Neuronal stem cell (in vitro differentiated cells): ENCODE data around the gene DNAAF8.

Experiments used
- DNase-seq: peaks from one replicate; pipeline ENCODE4 v3.0.0-alpha.2; 2013; ENCODE audit warnings: low spot score
- H2AFZ ChIP-seq: one replicate; pipeline ENCODE4 v1.6.1; 2013; ENCODE audit warnings: mild to moderate bottlenecking, low read length, inconsistent platforms
- H2AK5ac ChIP-seq: 2 replicates; pipeline ENCODE4 v1.6.1; 2013; ENCODE audit warnings: low read depth, mild to moderate bottlenecking, inconsistent platforms, low read length, moderate library complexity, mixed read lengths
- H2BK120ac ChIP-seq: 2 replicates; pipeline ENCODE4 v1.6.1; 2013; ENCODE audit warnings: low read depth, mild to moderate bottlenecking, inconsistent platforms, low read length, moderate library complexity, mixed read lengths
- H2BK12ac ChIP-seq: one replicate; pipeline ENCODE4 v1.6.1; 2013; ENCODE audit warnings: low read length, inconsistent platforms
- H2BK15ac ChIP-seq: 2 replicates; pipeline ENCODE4 v1.6.1; 2013; ENCODE audit warnings: mild to moderate bottlenecking, low read length, inconsistent platforms, mixed read lengths
- H2BK5ac ChIP-seq: one replicate; pipeline ENCODE4 v1.6.1; 2013; ENCODE audit warnings: inconsistent platforms, mild to moderate bottlenecking, low read length, moderate library complexity
- H3K14ac ChIP-seq: one replicate; pipeline ENCODE4 v1.6.1; 2013; ENCODE audit warnings: low read length, inconsistent platforms
- H3K18ac ChIP-seq: 2 replicates; pipeline ENCODE4 v1.6.1; 2013; ENCODE audit warnings: low read length, inconsistent platforms
- H3K23ac ChIP-seq: 2 replicates; pipeline ENCODE4 v1.6.1; 2013; ENCODE audit warnings: low read depth, mild to moderate bottlenecking, mixed read lengths, low read length, inconsistent platforms; ENCODE audit not compliant: poor library complexity
- H3K27ac ChIP-seq: replicated peaks from 3 replicates; pipeline ENCODE4 v1.5.1; 2013; ENCODE audit warnings: low read length, inconsistent platforms
- H3K27me3 ChIP-seq, 3 experiments: 2 replicates each; pipeline ENCODE4 v1.6.1; 2013; ENCODE audit warnings: low read length in 3 of 3, mild to moderate bottlenecking in 2 of 3, inconsistent platforms in 1 of 3, low read depth in 1 of 3, mixed read lengths in 1 of 3, moderate library complexity in 1 of 3; ENCODE audit not compliant: control insufficient read depth in 3 of 3, insufficient read depth in 3 of 3
- H3K36me3 ChIP-seq, 2 donors: replicated peaks in 1 of 2; 2 replicates each; pipeline ENCODE4 v1.6.1; 2013; ENCODE audit warnings: low read length in 2 of 2; ENCODE audit not compliant: control insufficient read depth in 2 of 2, insufficient read depth in 2 of 2
- H3K4ac ChIP-seq: 2 replicates; pipeline ENCODE4 v1.6.1; 2013; ENCODE audit warnings: inconsistent platforms, mild to moderate bottlenecking, low read length, moderate library complexity
- H3K4me1 ChIP-seq, 2 donors: 1 replicate in 1 of 2; 2 replicates in 1 of 2; pipeline ENCODE4 v1.6.1; 2013; ENCODE audit warnings: low read length in 2 of 2, low read depth in 1 of 2; ENCODE audit not compliant: control insufficient read depth in 2 of 2, insufficient read depth in 1 of 2
- H3K4me2 ChIP-seq: one replicate; pipeline ENCODE4 v1.6.1; 2013; ENCODE audit warnings: mild to moderate bottlenecking, low read length, inconsistent platforms; ENCODE audit not compliant: insufficient read depth, poor library complexity, severe bottlenecking
- H3K4me3 ChIP-seq, 2 donors: 2 replicates each; pipeline ENCODE4 v1.5.1; 2013; ENCODE audit warnings: low read length in 2 of 2, mild to moderate bottlenecking in 2 of 2, inconsistent platforms in 1 of 2, moderate library complexity in 1 of 2
- H3K79me1 ChIP-seq: one replicate; pipeline ENCODE4 v1.6.1; 2013; ENCODE audit warnings: low read depth, mild to moderate bottlenecking, inconsistent platforms, low read length, moderate library complexity
- H3K9ac ChIP-seq: one replicate; pipeline ENCODE4 v1.6.1; 2013; ENCODE audit warnings: mild to moderate bottlenecking, low read depth, low read length, inconsistent platforms; ENCODE audit not compliant: poor library complexity
- H3K9me3 ChIP-seq, 2 donors: replicated peaks in 1 of 2; 2 replicates each; pipeline versions ENCODE3 to v1.6.1; 2013; ENCODE audit warnings: low read length in 2 of 2, mild to moderate bottlenecking in 2 of 2, inconsistent platforms in 1 of 2, low read depth in 1 of 2, mixed read lengths in 1 of 2, moderate library complexity in 1 of 2; ENCODE audit not compliant: control insufficient read depth in 2 of 2, insufficient read depth in 1 of 2
- H4K8ac ChIP-seq: one replicate; pipeline ENCODE4 v1.6.1; 2013; ENCODE audit warnings: low read depth, mild to moderate bottlenecking, inconsistent platforms, low read length, moderate library complexity
- H4K91ac ChIP-seq: one replicate; pipeline ENCODE4 v1.6.1; 2013; ENCODE audit warnings: low read length, low read depth, mild to moderate bottlenecking, inconsistent platforms; ENCODE audit not compliant: poor library complexity
- WGBS, 2 donors: extraction: QIAGEN DNeasy Blood & Tissue Kit; methylation state at CpG; one replicate each; pipeline ENCODE4 v1.1.7; 2013; ENCODE audit warnings: missing lambda C conversion rate in 2 of 2, mixed read lengths in 1 of 2; ENCODE audit not compliant: insufficient read length in 2 of 2, insufficient replicate concordance in 1 of 2; ENCODE audit errors: extremely low coverage in 2 of 2; 5-methylcytosine and 5-hydroxymethylcytosine counted together

The DNAAF8 gene

DNA sequence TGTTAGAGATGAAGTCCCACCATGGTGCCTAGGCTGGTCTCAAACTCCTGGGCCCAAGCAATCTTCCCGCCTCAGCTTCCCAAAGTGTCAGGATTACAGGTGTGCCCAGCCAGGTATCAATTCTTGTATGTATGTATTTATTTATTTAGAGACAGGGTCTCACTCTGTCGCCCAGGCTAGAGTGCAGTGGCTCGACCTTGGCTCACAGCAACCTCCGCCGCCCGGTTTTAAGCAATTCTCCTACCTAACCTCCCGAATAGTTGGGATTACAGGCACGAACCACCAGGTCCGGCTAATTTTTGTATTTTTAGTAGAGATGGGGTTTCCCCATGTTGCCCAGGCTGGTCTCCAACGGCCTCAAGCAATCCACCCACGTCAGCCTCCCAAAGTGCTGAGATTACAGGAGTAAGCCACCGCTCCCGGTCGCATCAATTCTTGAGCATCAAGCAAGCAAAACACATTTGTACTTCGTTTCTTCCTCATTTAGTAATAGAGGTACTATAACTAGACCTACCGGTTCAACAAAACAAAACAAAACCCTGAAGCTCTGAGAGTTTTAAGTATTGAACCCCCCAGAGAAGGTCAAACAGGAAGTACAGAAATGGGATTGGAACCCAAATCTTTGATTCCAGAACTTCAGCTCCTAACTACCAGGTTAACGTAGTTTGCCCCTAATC is 33.7 kb downstream of the DNAAF8 start:
- Histone ChIP-seq H3K27me3 (no peaks in the 10 kb centered on the region), H3K4me1 (peaks cover 4 to 6% of the 10 kb centered on the region in 2 donors), H3K4me3 (peak overlapping the region; percentile 49 to 79), H3K27ac (peak overlapping the region; percentile 32), H3K36me3 (peaks cover 7 to 26% of the 10 kb centered on the region in 2 donors), H2BK12ac (no peak overlapping the region), H4K91ac (no peak overlapping the region), H2BK120ac (no peak overlapping the region), H3K9ac (no peak overlapping the region), H3K23ac (no peak overlapping the region), H2AFZ (peak overlapping the region; percentile 96), H3K4me2 (peak overlapping the region; percentile 63), H2AK5ac (no peak overlapping the region), H3K14ac (no peak overlapping the region), H3K4ac (no peak overlapping the region), H4K8ac (no peak overlapping the region), H2BK15ac (no peak overlapping the region), H3K9me3 (no peaks in the 10 kb centered on the region), H2BK5ac (no peak overlapping the region), H3K18ac (no peak overlapping the region), H3K79me1 (no peaks in the 10 kb centered on the region)
- WGBS, 2 donors: no CpG with 5 or more reads among the region's 17 CpGs
- no peak for DNase-seq

GRCh38 chr16:4768549-4769305 is 34.4 kb downstream of the DNAAF8 start:
- Histone ChIP-seq H3K4me1 (peaks cover 4 to 6% of the 10 kb centered on the region in 2 donors), H2BK5ac (no peak overlapping the region), H2BK120ac (no peak overlapping the region), H3K14ac (no peak overlapping the region), H2BK15ac (no peak overlapping the region), H3K79me1 (no peaks in the 10 kb centered on the region), H3K4ac (no peak overlapping the region), H3K27me3 (no peaks in the 10 kb centered on the region), H3K9ac (no peak overlapping the region), H3K36me3 (peaks cover 4 to 19% of the 10 kb centered on the region in 2 donors), H2AK5ac (peak overlapping the region; percentile 2), H3K4me2 (peak overlapping the region; percentile 81), H3K9me3 (no peaks in the 10 kb centered on the region), H4K91ac (no peak overlapping the region), H4K8ac (no peak overlapping the region), H2BK12ac (no peak overlapping the region), H3K18ac (peak overlapping the region; percentile 49), H2AFZ (peak overlapping the region; percentile 96), H3K4me3 (peak overlapping the region; percentile 49 to 79), H3K27ac (peak overlapping the region; percentile 32), H3K23ac (no peak overlapping the region)
- WGBS, 2 donors: no CpG with 5 or more reads among the region's 48 CpGs
- peak; percentile 96 for DNase-seq

DNA sequence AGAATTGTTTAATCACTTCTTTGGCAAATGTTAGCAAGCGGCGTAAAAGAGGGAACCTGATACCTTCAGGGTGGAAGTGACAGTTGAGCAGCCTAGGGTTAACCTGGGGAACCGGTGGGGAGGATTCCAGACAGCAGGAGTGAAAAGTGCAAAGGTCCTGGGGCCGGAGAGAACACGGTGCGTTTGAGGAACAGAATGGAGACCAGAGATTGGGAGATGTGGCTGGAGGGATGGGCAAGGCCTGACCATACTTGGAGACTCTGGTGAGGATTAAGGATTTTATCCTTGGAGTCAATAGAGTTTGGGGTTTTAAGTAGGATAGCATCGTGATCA is 34.9 kb downstream of the DNAAF8 start:
- Histone ChIP-seq H3K4me3 (peak overlapping the region in 1 of 2 donors; percentile 78), H3K18ac (no peak overlapping the region), H3K23ac (no peak overlapping the region), H2BK120ac (no peak overlapping the region), H3K36me3 (peaks cover 3 to 14% of the 10 kb centered on the region in 2 donors), H4K91ac (no peak overlapping the region), H2AFZ (peak overlapping the region; percentile 96), H3K14ac (no peak overlapping the region), H3K4ac (no peak overlapping the region), H3K9ac (no peak overlapping the region), H2BK5ac (no peak overlapping the region), H4K8ac (no peak overlapping the region), H3K4me1 (peaks cover 6% of the 10 kb centered on the region in 2 donors), H2AK5ac (peak overlapping the region; percentile 2), H3K27ac (no peak overlapping the region), H2BK15ac (no peak overlapping the region), H3K79me1 (no peaks in the 10 kb centered on the region), H3K9me3 (no peaks in the 10 kb centered on the region), H3K27me3 (no peaks in the 10 kb centered on the region), H3K4me2 (no peak overlapping the region), H2BK12ac (no peak overlapping the region)
- WGBS, 2 donors: no CpG with 5 or more reads among the region's 7 CpGs
- DNase-seq: no peak

- Histone ChIP-seq H3K4me1 (peaks cover 3 to 4% of the 10 kb centered on the region in 2 donors), H2AFZ (peak overlapping the region; percentile 27), H3K79me1 (no peaks in the 10 kb centered on the region), H2BK12ac (peak overlapping the region; percentile 84), H3K27me3 (no peaks in the 10 kb centered on the region), H4K91ac (no peak overlapping the region), H3K36me3 (no peaks in the 10 kb centered on the region), H4K8ac (no peak overlapping the region), H2BK5ac (no peak overlapping the region), H2BK120ac (no peak overlapping the region), H3K4ac (no peak overlapping the region), H3K4me3 (no peak overlapping the region), H3K18ac (no peak overlapping the region), H3K27ac (no peak overlapping the region), H3K23ac (no peak overlapping the region), H2AK5ac (no peak overlapping the region), H2BK15ac (no peak overlapping the region), H3K14ac (no peak overlapping the region), H3K9me3 (no peaks in the 10 kb centered on the region), H3K9ac (no peak overlapping the region), H3K4me2 (no peak overlapping the region)
- no peak for DNase-seq
- no CpG with 5 or more reads among the region's 3 CpGs for WGBS, 2 donors
Observed at GRCh38 chr16:4771646-4772045, 37.3 kb downstream of the DNAAF8 start.
